HFF-Myc (cell line): ENCODE data around the gene TRIM13.
"Not testable (repeated sequence)": the region's sequence is repeated elsewhere in the genome, so short reads cannot be mapped to it uniquely, and the experiment has no call there.

Experiments used
- DNase-seq: peaks from one replicate; pipeline ENCODE4 v3.0.0-alpha.2; 2011; ENCODE audit warnings: low read depth; ENCODE audit errors: extremely low read depth
- H3K4me3 ChIP-seq: replicated peaks from 2 replicates; pipeline ENCODE4 v1.5.1; 2011; ENCODE audit warnings: low read depth, mild to moderate bottlenecking, control low read depth, low read length
- CTCF ChIP-seq: IDR thresholded peaks from 2 replicates; pipeline ENCODE4 v1.5.1; 2012; ENCODE audit warnings: mild to moderate bottlenecking, low read depth, low read length, control low read depth; ENCODE audit errors: missing control alignments

TRIM13 gene

GRCh38 chr13:49996951-49997895, at the start of gene TRIM13:
TRIM13 (plus strand) TSS chr13:49997042; CDS start chr13:50011941, 14,899 bp downstream.
- peak within 1 kb of the TSS; percentile 76 for H3K4me3 ChIP-seq
- DNase-seq, result peak; percentile 65
- TF ChIP-seq CTCF, result peak; percentile 74

- DNase-seq, H3K4me3 ChIP-seq: not testable (repeated sequence)
Observed at GRCh38 chr13:49948777-49949270, 48.0 kb upstream of the TRIM13 start.

GRCh38 chr13:49951754-49952535, 44.9 kb upstream of the TRIM13 start:
- no peak for DNase-seq
- no peak overlapping the region for H3K4me3 ChIP-seq
- no peak for TF ChIP-seq CTCF

- H3K4me3 ChIP-seq, result no peak overlapping the region
- TF ChIP-seq CTCF, result no peak
- no peak for DNase-seq
Observed at GRCh38 chr13:49953560-49953959, 43.3 kb upstream of the TRIM13 start.

- no peak for TF ChIP-seq CTCF
- no peak overlapping the region for H3K4me3 ChIP-seq
- DNase-seq, result no peak
Observed at GRCh38 chr13:49954674-49955455, 42.0 kb upstream of the TRIM13 start.

- no peak overlapping the region for H3K4me3 ChIP-seq
- TF ChIP-seq CTCF, result no peak
- DNase-seq, result no peak
Observed at GRCh38 chr13:49956131-49956530, 40.7 kb upstream of the TRIM13 start.

GRCh38 chr13:49958321-49958720, 38.5 kb upstream of the TRIM13 start:
- DNase-seq, result no peak
- no peak overlapping the region for H3K4me3 ChIP-seq
- TF ChIP-seq CTCF, result no peak
